ENCODE results near the gene LRIG3.

GRCh38 chr12:58926586-58926985 is 6.3 kb upstream of the LRIG3 start:
- TF ChIP-seq, protein P1, sequence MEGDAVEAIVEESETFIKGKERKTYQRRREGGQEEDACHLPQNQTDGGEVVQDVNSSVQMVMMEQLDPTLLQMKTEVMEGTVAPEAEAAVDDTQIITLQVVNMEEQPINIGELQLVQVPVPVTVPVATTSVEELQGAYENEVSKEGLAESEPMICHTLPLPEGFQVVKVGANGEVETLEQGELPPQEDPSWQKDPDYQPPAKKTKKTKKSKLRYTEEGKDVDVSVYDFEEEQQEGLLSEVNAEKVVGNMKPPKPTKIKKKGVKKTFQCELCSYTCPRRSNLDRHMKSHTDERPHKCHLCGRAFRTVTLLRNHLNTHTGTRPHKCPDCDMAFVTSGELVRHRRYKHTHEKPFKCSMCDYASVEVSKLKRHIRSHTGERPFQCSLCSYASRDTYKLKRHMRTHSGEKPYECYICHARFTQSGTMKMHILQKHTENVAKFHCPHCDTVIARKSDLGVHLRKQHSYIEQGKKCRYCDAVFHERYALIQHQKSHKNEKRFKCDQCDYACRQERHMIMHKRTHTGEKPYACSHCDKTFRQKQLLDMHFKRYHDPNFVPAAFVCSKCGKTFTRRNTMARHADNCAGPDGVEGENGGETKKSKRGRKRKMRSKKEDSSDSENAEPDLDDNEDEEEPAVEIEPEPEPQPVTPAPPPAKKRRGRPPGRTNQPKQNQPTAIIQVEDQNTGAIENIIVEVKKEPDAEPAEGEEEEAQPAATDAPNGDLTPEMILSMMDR (IDR thresholded peaks at IDR 0.05), result no peak
- TF ChIP-seq POLR2A (IDR thresholded peaks at IDR 0.05), result no peak
- TF ChIP-seq EP300 (IDR thresholded peaks at IDR 0.05), result no peak

Measured in sigmoid colon (tissue), 4 donors.